Nephron progenitor cell (in vitro differentiated cells): ENCODE measurements around the gene CCDC33.
A peak's percentile ranks its signal among the peaks of the same experiment; 100 is the strongest.

Experiments used
- DNase-seq: peaks from one replicate; pipeline ENCODE4 v3.0.0; 2021
- H3K27ac Mint-ChIP-seq: 2 replicates; pipeline ENCODE4 v1.8.0; 2021; ENCODE audit warnings: mild to moderate bottlenecking, moderate library complexity, mixed read lengths
- H3K27me3 Mint-ChIP-seq: 2 replicates; pipeline ENCODE4 v1.8.0; 2021; ENCODE audit warnings: mild to moderate bottlenecking, low read depth, mixed read lengths; ENCODE audit not compliant: poor library complexity
- H3K36me3 Mint-ChIP-seq: 2 replicates; pipeline ENCODE4 v1.8.0; 2021; ENCODE audit warnings: low read depth, mixed read lengths
- H3K4me1 Mint-ChIP-seq: 2 replicates; pipeline ENCODE4 v1.8.0; 2021; ENCODE audit warnings: mixed read lengths
- H3K4me3 Mint-ChIP-seq: 2 replicates; pipeline ENCODE4 v1.8.0; 2021; ENCODE audit warnings: mild to moderate bottlenecking, moderate library complexity, mixed read lengths
- H3K9me3 Mint-ChIP-seq: 2 replicates; pipeline ENCODE4 v1.8.0; 2021; ENCODE audit warnings: mild to moderate bottlenecking, moderate library complexity, mixed read lengths
- TF ChIP-seq, protein P1 (sequence below): fragments of 200-600 bp; sonication (generic); IDR thresholded peaks from 2 replicates; pipeline ENCODE4 v1.5.0; 2021; ENCODE audit warnings: antibody characterized with exemption

The CCDC33 gene

DNA sequence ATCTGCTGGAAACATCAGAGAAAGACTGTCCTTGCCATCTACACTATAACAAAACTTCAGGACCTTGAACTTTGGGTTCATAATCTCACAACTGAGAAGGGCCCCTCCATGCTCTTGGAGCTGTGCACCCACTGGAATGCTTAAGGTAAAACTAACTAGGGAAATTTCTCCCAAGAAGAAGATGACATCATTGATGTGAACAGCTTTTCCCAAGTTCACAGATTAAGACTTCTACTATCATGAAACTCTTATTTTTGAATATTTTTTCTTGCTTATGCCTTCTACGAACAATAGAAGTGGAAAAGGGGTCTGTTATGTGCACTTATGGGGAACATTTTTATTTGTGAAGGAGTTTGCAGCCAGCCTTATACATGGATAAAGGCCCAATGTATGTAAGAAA is 126.4 kb downstream of the CCDC33 start:
- Mint-ChIP-seq H3K4me3 (no peak overlapping the region), H3K9me3 (no peaks in the 10 kb centered on the region), H3K27ac (no peak overlapping the region), H3K27me3 (peaks cover 14% of the 10 kb centered on the region), H3K36me3 (no peaks in the 10 kb centered on the region), H3K4me1 (peaks cover 15% of the 10 kb centered on the region)
- DNase-seq: no peak
- TF ChIP-seq, protein P1, sequence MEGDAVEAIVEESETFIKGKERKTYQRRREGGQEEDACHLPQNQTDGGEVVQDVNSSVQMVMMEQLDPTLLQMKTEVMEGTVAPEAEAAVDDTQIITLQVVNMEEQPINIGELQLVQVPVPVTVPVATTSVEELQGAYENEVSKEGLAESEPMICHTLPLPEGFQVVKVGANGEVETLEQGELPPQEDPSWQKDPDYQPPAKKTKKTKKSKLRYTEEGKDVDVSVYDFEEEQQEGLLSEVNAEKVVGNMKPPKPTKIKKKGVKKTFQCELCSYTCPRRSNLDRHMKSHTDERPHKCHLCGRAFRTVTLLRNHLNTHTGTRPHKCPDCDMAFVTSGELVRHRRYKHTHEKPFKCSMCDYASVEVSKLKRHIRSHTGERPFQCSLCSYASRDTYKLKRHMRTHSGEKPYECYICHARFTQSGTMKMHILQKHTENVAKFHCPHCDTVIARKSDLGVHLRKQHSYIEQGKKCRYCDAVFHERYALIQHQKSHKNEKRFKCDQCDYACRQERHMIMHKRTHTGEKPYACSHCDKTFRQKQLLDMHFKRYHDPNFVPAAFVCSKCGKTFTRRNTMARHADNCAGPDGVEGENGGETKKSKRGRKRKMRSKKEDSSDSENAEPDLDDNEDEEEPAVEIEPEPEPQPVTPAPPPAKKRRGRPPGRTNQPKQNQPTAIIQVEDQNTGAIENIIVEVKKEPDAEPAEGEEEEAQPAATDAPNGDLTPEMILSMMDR: no peak

DNA sequence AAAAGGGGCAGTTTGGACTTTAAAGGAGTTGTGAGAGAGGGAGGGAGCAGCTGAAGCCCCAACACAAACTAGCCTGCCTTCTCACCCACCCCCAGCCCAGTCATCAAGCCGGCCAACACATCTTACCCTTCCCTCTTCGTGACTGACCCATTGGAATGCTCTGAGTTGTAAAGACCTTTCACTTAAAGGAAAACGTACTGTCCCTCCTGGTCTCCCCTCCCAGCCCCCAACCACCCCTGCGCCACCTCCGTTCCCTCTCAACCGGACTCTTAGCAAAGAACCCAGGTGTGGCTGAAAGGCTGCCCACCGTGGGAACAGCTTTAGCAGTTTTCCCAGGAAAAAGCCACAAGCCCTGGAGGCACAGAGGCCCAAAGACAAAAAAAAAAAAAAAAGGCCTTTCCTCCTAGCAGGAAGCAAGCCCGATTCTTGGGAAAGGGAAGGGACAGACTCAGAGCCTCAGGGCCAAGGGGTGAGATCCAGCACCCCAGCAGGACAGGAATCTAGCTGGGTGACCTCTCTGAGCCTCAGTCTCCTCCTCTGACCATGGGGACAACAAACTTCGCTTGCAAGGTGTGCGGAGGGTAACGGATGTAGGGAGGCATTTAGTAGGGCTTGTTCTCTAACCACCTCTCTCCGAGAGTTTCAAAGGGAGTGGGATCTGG is 128.9 kb downstream of the CCDC33 start:
- no peaks in the 10 kb centered on the region for H3K36me3 Mint-ChIP-seq
- peak overlapping the region; percentile 83 for H3K27ac Mint-ChIP-seq
- H3K4me1 Mint-ChIP-seq: peaks cover 30% of the 10 kb centered on the region
- peak overlapping the region; percentile 87 for H3K4me3 Mint-ChIP-seq
- no peaks in the 10 kb centered on the region for H3K9me3 Mint-ChIP-seq
- H3K27me3 Mint-ChIP-seq: peaks cover 17% of the 10 kb centered on the region
- TF ChIP-seq, protein P1: no peak
- DNase-seq: no peak

DNA sequence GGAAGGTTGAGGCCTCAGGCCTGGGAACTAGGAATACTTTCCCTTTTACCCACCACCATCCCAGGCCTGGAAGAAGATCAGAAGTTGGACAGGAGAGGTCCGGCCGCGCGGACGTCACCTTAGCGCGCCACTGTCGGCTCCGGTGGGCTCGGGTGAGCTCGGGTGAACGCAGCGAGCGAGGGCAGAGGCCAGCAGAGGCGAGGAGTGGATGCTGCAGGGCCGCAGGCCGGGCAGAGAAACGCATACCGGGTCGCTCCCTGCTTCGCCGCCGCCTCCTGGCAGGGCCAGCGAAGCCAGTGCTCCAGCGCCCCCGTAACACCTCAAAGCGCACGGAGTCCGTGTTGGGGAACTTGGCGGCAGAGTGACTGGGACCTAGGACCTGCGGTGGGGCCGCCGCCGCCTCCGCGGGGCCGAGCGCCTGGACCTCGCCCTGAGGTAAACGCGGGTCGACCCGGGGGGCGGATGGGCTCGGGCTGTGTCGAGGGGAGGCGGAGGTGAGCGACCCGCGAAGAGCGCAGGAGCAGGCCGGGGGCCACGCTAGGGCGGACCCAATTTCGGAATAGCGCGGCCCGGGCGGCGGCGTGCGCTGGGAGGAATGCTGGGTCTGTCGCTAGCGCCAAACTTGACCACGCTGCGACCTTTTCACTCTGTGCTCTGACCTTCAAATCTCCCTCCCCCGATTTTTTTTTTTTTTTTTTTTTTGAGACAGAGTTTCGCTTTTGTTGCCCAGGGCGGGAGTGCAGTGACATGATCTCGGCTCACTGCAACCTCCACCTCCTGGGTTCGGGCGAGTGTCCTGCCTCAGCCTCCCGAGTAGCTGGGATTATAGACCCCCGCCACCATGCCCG is 129.7 kb downstream of the CCDC33 start:
- peak; percentile 74 for DNase-seq
- TF ChIP-seq, protein P1: no peak
- Mint-ChIP-seq H3K27me3 (peaks cover 17% of the 10 kb centered on the region), H3K36me3 (no peaks in the 10 kb centered on the region), H3K27ac (peak overlapping the region; percentile 83), H3K4me1 (peaks cover 34% of the 10 kb centered on the region), H3K9me3 (no peaks in the 10 kb centered on the region), H3K4me3 (peak overlapping the region; percentile 87)

DNA sequence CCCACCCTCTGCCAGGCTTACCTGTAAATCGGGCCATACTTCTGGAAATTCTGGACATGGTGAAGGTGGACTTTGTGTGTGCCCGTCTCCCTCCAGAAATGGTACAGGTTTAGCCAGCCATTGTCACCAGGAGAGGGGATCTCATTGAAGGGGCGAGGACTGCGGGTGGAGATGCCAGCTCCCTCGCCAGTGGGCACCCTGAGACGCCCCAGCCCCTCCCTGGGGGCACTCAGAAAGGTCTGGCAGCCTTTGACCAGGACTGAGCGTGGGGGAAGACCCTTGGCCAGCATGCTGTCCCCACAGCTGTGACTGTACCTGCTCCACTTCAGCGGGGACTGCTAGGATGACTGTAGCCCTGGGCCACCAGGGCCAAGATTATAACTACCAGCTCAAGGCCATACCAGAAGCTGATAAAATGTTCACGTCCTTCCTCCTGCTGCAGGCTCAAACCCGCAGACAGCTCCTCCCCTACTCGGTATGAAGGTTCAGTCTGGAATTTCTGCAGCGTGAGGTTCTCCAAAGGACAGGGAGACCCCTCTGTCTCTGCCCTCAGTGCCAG is 131.2 kb downstream of the CCDC33 start, which contains the start of gene CYP11A1:
CYP11A1 (minus strand) TSS at position 351 of the 559 bp plus-strand sequence; CDS start at position 290, 61 bp downstream.
- Mint-ChIP-seq H3K36me3 (no peaks in the 10 kb centered on the region), H3K27me3 (peaks cover 17% of the 10 kb centered on the region), H3K4me1 (peaks cover 34% of the 10 kb centered on the region), H3K27ac (no peak within 1 kb of the TSS), H3K9me3 (no peaks in the 10 kb centered on the region), H3K4me3 (peak within 1 kb of the TSS; percentile 67)
- no peak for DNase-seq
- TF ChIP-seq, protein P1: no peak

DNA sequence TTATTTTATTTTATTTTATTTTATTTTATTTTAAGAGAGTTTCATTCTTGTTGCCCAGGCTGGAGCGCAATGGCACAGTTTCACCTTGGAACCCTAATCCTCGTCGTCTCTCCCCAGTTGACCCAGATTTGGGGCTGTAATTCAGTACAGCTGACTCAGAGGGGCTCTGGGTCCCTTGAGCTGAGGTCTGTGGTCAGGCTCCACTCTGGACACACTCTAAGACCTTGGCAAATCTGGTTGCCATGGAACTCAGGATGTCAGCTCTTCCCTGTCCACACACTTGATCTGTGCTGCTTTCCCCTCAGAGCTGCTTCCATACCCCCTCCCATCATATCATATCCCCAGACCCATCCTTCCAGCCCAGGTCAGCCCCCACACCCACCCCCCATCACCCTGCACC is 132.0 kb downstream of the CCDC33 start:
- no peak overlapping the region for H3K27ac Mint-ChIP-seq
- no peaks in the 10 kb centered on the region for H3K36me3 Mint-ChIP-seq
- peaks cover 37% of the 10 kb centered on the region for H3K4me1 Mint-ChIP-seq
- TF ChIP-seq, protein P1: no peak
- H3K27me3 Mint-ChIP-seq: peaks cover 17% of the 10 kb centered on the region
- no peaks in the 10 kb centered on the region for H3K9me3 Mint-ChIP-seq
- H3K4me3 Mint-ChIP-seq: no peak overlapping the region
- DNase-seq: no peak
